Measurements from ENCODE around the gene GCKR.

Gene GCKR

GRCh38 chr2:27572439-27572838, 75.8 kb downstream of the GCKR start:
- no peak for DNase-seq
- TF ChIP-seq POLR2A (IDR thresholded peaks at IDR 0.05; ENCODE audit: low read length) (no peak), GATA1 (IDR thresholded peaks at IDR 0.05; ENCODE audit: low read depth, low read length) (no peak)

DNA sequence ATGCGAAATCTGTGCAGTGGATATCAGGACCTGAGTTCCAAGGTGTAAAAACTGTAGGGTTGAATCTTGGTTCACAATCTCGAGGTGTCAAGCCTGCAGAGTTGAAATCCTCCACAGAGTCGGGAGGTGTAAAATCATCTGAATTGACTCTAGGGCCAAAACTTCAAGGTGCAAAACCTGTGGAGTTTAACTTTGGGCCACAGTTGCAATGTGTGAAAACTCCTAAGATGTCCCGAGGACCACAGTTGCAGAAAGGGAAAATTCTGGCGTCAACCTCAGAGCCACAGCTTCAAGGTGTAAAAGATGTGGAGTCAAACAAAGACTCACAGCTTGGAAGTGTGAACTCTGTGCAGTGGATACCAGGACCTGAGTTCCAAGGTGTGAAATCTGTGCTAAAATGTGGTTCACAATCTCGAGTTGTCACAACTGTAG, 76.4 kb downstream of the GCKR start:
- no peak for DNase-seq

More for the DNA sequence above, 76.4 kb downstream of the GCKR start:
- TF ChIP-seq GATA1 (IDR thresholded peaks at IDR 0.05; ENCODE audit: low read depth, low read length) (no peak), POLR2A (IDR thresholded peaks at IDR 0.05; ENCODE audit: low read length) (no peak)

All from erythroblast (primary cell).